Testis (tissue), 3 donors: ENCODE results near the gene MROH9. TPM values are rescaled to one million over a fixed set of nuclear protein-coding genes. Genes with fewer than 3 reads are reported as not detected.
"Not testable (repeated sequence)": the region's sequence is repeated elsewhere in the genome, so short reads cannot be mapped to it uniquely, and the experiment has no call there.

ENCODE experiments used
- DNase-seq: peaks from one replicate; pipeline ENCODE4 v3.0.0-alpha.2; 2019
- H3K27ac ChIP-seq, 2 donors: fragments of 200-600 bp; sonication (generic); one replicate each; pipeline ENCODE4 v1.5.1; 2019
- H3K27me3 ChIP-seq: fragments of 200-600 bp; sonication (generic); one replicate; pipeline ENCODE4 v1.5.1; 2019
- H3K36me3 ChIP-seq: fragments of 200-600 bp; sonication (generic); one replicate; pipeline ENCODE4 v1.5.1; 2017; ENCODE audit warnings: low read depth; ENCODE audit errors: missing control alignments
- H3K4me1 ChIP-seq: fragments of 200-600 bp; sonication (generic); one replicate; pipeline ENCODE4 v1.5.1; 2019
- H3K4me3 ChIP-seq, 2 donors: fragments of 200-600 bp; sonication (generic); one replicate each; pipeline ENCODE4 v1.5.1; 2017 to 2019
- H3K9me3 ChIP-seq: fragments of 200-600 bp; sonication (generic); one replicate; pipeline ENCODE4 v1.5.1; 2017
- POLR2A ChIP-seq: fragments of 450-650 bp; IDR thresholded peaks from one replicate; pipeline ENCODE4 v1.6.1; 2017; ENCODE audit warnings: antibody characterized with exemption, mild to moderate bottlenecking, moderate library complexity
- WGBS, 2 donors: methylation state at CpG; one replicate each; pipeline ENCODE4 v1.1.5; 2018; 5-methylcytosine and 5-hydroxymethylcytosine counted together
- intact Hi-C: fragments of 100-400 bp; cut with DNase I; formaldehyde crosslinking; loops from one replicate; pipeline ENCODE4 v1.15.1; 2023; ENCODE audit warnings: low total_unique reads
- polyA plus RNA-seq: library from polyadenylated mRNA; stranded (reverse); fragments of 350-450 nt; fragmentation: Illumina TruSeq; extraction: RNeasy Lipid Tissue Mini Kit (QIAGEN cat#74804); gene quantifications from one replicate; pipeline ENCODE4 v1.2.3, GENCODE V29; 2014; ENCODE audit warnings: low read depth, low replicate concordance; ENCODE audit not compliant: insufficient read depth
- total RNA-seq, 2 donors: library from RNA; depleted of rRNA; stranded (reverse); fragments of >200 nt; gene quantifications; one replicate each; pipeline ENCODE4 v1.2.3, GENCODE V29; 2016
- TF ChIP-seq, protein P1 (sequence below), 3 experiments: fragments of 450-650 bp in 2 of 3; fragments of 200-600 bp in 1 of 3; sonication (generic) in 1 of 3; IDR thresholded peaks; one replicate each; pipeline ENCODE4 v1.5.1; 2016 to 2019; ENCODE audit warnings: antibody characterized with exemption in 3 of 3, mild to moderate bottlenecking in 2 of 3, moderate library complexity in 1 of 3

The MROH9 gene
- total and polyA plus RNA-seq, 3 donors from 2014 or later = 1.1 to 2.8 (median 2.3) TPM

DNA sequence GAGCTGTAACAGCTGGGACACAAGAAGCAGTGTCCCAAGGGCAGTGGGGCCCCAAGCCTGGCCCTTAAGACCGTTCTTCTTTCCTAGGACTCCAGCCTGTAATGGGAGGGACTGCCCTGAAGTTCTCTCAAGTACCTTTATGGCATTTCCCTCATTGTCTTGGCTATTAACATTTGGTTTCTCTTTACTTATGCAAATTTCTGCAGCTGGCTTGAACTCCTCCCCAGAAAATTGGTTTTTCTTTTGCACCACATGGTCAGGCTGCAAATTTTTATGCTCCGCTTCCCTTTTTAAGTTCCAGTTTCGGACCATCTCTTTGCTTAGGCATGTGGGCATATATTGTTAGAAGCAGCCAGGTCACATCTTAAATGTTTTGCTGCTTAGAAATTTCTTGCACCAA lies 3.1 kb upstream of the MROH9 start:
- Histone ChIP-seq H3K4me3 (no peak overlapping the region), H3K9me3 (no peaks in the 10 kb centered on the region), H3K27me3 (no peaks in the 10 kb centered on the region), H3K27ac (no peak overlapping the region), H3K36me3 (no peaks in the 10 kb centered on the region), H3K4me1 (peaks cover 6% of the 10 kb centered on the region)
- intact Hi-C loops = no loop called here
- no peak for TF ChIP-seq POLR2A
- TF ChIP-seq, protein P1, sequence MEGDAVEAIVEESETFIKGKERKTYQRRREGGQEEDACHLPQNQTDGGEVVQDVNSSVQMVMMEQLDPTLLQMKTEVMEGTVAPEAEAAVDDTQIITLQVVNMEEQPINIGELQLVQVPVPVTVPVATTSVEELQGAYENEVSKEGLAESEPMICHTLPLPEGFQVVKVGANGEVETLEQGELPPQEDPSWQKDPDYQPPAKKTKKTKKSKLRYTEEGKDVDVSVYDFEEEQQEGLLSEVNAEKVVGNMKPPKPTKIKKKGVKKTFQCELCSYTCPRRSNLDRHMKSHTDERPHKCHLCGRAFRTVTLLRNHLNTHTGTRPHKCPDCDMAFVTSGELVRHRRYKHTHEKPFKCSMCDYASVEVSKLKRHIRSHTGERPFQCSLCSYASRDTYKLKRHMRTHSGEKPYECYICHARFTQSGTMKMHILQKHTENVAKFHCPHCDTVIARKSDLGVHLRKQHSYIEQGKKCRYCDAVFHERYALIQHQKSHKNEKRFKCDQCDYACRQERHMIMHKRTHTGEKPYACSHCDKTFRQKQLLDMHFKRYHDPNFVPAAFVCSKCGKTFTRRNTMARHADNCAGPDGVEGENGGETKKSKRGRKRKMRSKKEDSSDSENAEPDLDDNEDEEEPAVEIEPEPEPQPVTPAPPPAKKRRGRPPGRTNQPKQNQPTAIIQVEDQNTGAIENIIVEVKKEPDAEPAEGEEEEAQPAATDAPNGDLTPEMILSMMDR (IDR thresholded peaks at IDR 0.05) = no peak
- no peak for DNase-seq
- 91 to 92% methylated on average over 3 of the region's 3 CpGs for WGBS, 2 donors

DNA sequence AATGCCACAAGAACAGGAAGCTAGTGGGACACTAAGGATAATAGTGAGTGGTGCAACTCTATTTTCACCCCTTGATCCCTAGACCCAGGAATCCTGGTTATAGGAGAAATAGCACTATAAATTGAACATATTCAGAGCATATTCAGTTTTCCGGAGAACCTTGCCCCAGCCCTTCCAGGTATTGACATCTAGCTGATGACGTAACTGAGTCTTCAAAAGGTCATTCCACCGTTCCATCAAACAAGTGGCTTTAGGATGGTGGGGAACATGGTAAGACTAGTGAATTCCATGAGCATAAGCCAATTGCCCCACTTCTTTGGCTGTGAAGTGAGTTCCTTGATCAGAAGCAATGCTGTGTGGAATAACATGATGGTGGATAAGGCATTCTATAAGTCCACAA lies 2.9 kb downstream of the MROH9 start:
- H3K27me3 ChIP-seq = no peaks in the 10 kb centered on the region
- H3K9me3 ChIP-seq = no peaks in the 10 kb centered on the region
- TF ChIP-seq POLR2A = no peak
- TF ChIP-seq, protein P1 (IDR thresholded peaks at IDR 0.05) = no peak
- DNase-seq = no peak
- WGBS, 2 donors = 96 to 97% methylated on average over 3 of the region's 3 CpGs
- no peak overlapping the region for H3K27ac ChIP-seq
- intact Hi-C loops = no loop called here
- no peaks in the 10 kb centered on the region for H3K4me1 ChIP-seq
- no peaks in the 10 kb centered on the region for H3K36me3 ChIP-seq
- H3K4me3 ChIP-seq = no peak overlapping the region

DNA sequence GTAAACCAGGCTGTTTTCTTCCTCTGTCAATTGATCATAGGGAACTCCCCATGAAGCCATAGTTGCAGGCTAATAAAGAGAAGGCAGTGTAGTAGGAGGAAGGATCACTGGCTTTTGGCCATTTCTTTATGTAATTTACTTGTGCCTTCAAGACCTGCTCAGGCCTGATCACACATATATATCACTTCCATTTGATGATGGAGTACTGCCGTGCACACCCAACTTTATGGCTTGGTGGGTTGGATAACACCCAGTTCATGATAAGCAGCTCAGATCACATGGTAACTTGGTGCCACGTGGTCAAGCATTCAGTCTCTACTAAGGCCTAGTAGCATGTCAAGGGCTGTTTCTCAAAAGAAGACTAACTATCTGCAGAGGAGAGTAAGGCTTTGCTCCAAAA lies 4.1 kb downstream of the MROH9 start:
- no peak overlapping the region for H3K4me3 ChIP-seq
- DNase-seq = no peak
- intact Hi-C loops = no loop called here
- H3K36me3 ChIP-seq = no peaks in the 10 kb centered on the region
- no peaks in the 10 kb centered on the region for H3K9me3 ChIP-seq
- H3K27ac ChIP-seq = no peak overlapping the region
- no peaks in the 10 kb centered on the region for H3K4me1 ChIP-seq
- no peaks in the 10 kb centered on the region for H3K27me3 ChIP-seq
- 100% methylated on average over 1 to 2 of the region's 2 CpGs for WGBS, 2 donors
- TF ChIP-seq, protein P1 (IDR thresholded peaks at IDR 0.05) = no peak
- no peak for TF ChIP-seq POLR2A

DNA sequence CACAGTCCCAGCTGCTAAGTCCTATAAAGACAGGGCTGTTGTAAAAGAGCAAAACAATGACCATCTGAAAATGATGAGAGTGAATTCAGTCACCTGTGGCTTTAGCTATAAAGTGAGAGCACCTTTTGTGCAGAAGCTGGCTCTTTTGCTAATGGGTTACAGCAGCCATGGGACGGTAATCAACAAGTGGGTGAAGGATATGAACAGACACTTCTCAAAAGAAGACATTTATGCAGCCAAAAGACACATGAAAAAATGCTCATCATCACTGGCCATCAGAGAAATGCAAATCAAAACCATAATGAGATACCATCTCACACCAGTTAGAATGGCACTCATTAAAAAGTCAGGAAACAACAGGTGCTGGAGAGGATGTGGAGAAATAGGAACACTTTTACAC lies 16.4 kb downstream of the MROH9 start:
- H3K36me3 ChIP-seq, H3K9me3 ChIP-seq, H3K4me3 ChIP-seq, DNase-seq, H3K27me3 ChIP-seq, H3K4me1 ChIP-seq, H3K27ac ChIP-seq, intact Hi-C loops: not testable (repeated sequence)
- 41 to 94% methylated on average over 1 of the region's 1 CpG for WGBS, 2 donors

DNA sequence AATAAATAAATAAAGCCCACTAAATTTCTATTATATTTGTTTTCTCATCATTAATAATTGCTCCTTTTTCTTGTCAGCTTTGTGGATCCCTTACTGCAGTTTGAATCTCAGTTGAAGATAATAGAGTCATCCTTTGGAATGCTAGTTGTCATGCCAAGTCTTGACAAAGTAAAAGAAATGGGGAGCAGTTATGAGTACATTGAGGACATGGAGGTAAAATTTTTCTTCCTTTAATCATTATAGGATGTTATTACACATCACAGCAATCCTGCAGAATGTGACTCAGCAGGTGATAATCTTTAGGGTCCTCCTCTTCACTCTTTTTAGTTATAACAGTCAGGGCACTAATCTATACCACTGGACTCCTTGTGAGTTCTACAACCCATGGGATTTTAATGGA lies 24.1 kb downstream of the MROH9 start:
- no peaks in the 10 kb centered on the region for H3K4me1 ChIP-seq
- no peak overlapping the region for H3K4me3 ChIP-seq
- TF ChIP-seq, protein P1 (IDR thresholded peaks at IDR 0.05) = no peak
- no peak for TF ChIP-seq POLR2A
- DNase-seq = no peak
- H3K36me3 ChIP-seq = no peaks in the 10 kb centered on the region
- H3K9me3 ChIP-seq = no peaks in the 10 kb centered on the region
- intact Hi-C loops = no loop called here
- H3K27ac ChIP-seq = no peak overlapping the region
- H3K27me3 ChIP-seq = no peaks in the 10 kb centered on the region
